ENCODE data around the gene MFAP5. TPM values are rescaled to one million over a fixed set of nuclear protein-coding genes. Genes with fewer than 3 reads are reported as not detected.
"Not testable (repeated sequence)": the region's sequence is repeated elsewhere in the genome, so short reads cannot be mapped to it uniquely, and the experiment has no call there.

Gene MFAP5
- total and polyA plus RNA-seq, 2 donors (not counting 1 experiment from before 2014, with no cell fraction given): 1.3 to 2.0 TPM

- H3K4me3 ChIP-seq (replicated peaks in 1 of 4; ENCODE audit: control extremely low read depth in 1 of 4, insufficient read depth in 1 of 4, low read depth in 3 of 4, low read length in 4 of 4): no peak overlapping the region
- no peaks in the 10 kb centered on the region for H3K4me1 ChIP-seq (ENCODE audit: control insufficient read depth, extremely low read depth, insufficient read depth, low read length)
- H3K36me3 ChIP-seq (ENCODE audit: control insufficient read depth, insufficient read depth, low read length): no peaks in the 10 kb centered on the region
- no peak overlapping the region for H2AFZ ChIP-seq (ENCODE audit: low read length)
- TF ChIP-seq CTCF (conservative IDR thresholded peaks at IDR 0.05 in 1 of 2, IDR thresholded peaks at IDR 0.05 in 1 of 2; ENCODE audit: low read depth in 1 of 2, low read length in 2 of 2): no peak
- TF ChIP-seq EZH2 (IDR thresholded peaks at IDR 0.05; ENCODE audit: low read length, missing control alignments): no peak
- H3K9me3 ChIP-seq (ENCODE audit: control insufficient read depth, insufficient read depth, low read depth, low read length): no peaks in the 10 kb centered on the region
- no peaks in the 10 kb centered on the region for H4K20me1 ChIP-seq (ENCODE audit: control insufficient read depth, extremely low read depth, insufficient read depth, low read length)
- H3K79me2 ChIP-seq (ENCODE audit: control insufficient read depth, insufficient read depth, low read length): no peaks in the 10 kb centered on the region
- H3K9ac ChIP-seq (ENCODE audit: insufficient read depth, low read length): no peak overlapping the region
- no peaks in the 10 kb centered on the region for H3K27me3 ChIP-seq (ENCODE audit: control insufficient read depth, insufficient read depth, low read length)
- no peak overlapping the region for H3K4me2 ChIP-seq (ENCODE audit: extremely low read depth, insufficient read depth, low read length)
- no peak for DNase-seq (ENCODE audit: low read depth in 2 of 2)
- H3K27ac ChIP-seq (ENCODE audit: insufficient read depth, low read length): no peak overlapping the region
These were observed 32.5 kb downstream of the MFAP5 start for GRCh38 chr12:8630131-8630530.

- Histone ChIP-seq H3K79me2 (ENCODE audit: control insufficient read depth, insufficient read depth, low read length) (no peaks in the 10 kb centered on the region), H3K9me3 (ENCODE audit: control insufficient read depth, insufficient read depth, low read depth, low read length) (no peaks in the 10 kb centered on the region), H2AFZ (ENCODE audit: low read length) (no peak overlapping the region), H3K27me3 (ENCODE audit: control insufficient read depth, insufficient read depth, low read length) (no peaks in the 10 kb centered on the region), H3K27ac (ENCODE audit: insufficient read depth, low read length) (no peak overlapping the region), H3K9ac (ENCODE audit: insufficient read depth, low read length) (no peak overlapping the region), H3K4me1 (ENCODE audit: control insufficient read depth, extremely low read depth, insufficient read depth, low read length) (no peaks in the 10 kb centered on the region), H4K20me1 (ENCODE audit: control insufficient read depth, extremely low read depth, insufficient read depth, low read length) (no peaks in the 10 kb centered on the region), H3K4me2 (ENCODE audit: extremely low read depth, insufficient read depth, low read length) (no peak overlapping the region), H3K36me3 (ENCODE audit: control insufficient read depth, insufficient read depth, low read length) (no peaks in the 10 kb centered on the region), H3K4me3 (replicated peaks in 1 of 4; ENCODE audit: control extremely low read depth in 1 of 4, insufficient read depth in 1 of 4, low read depth in 3 of 4, low read length in 4 of 4) (no peak overlapping the region)
- no peak for TF ChIP-seq CTCF (conservative IDR thresholded peaks at IDR 0.05 in 1 of 2, IDR thresholded peaks at IDR 0.05 in 1 of 2; ENCODE audit: low read depth in 1 of 2, low read length in 2 of 2)
- TF ChIP-seq EZH2 (IDR thresholded peaks at IDR 0.05; ENCODE audit: low read length, missing control alignments): no peak
- peak in 1 of 2 donors; percentile 76 for DNase-seq (ENCODE audit: low read depth in 2 of 2)
These were observed 33.1 kb downstream of the MFAP5 start for GRCh38 chr12:8629486-8630033.

GRCh38 chr12:8628731-8629130 lies 33.9 kb downstream of the MFAP5 start:
- H3K4me2 ChIP-seq (ENCODE audit: extremely low read depth, insufficient read depth, low read length): no peak overlapping the region
- TF ChIP-seq EZH2 (IDR thresholded peaks at IDR 0.05; ENCODE audit: low read length, missing control alignments) (no peak), CTCF (conservative IDR thresholded peaks at IDR 0.05 in 1 of 2, IDR thresholded peaks at IDR 0.05 in 1 of 2; ENCODE audit: low read depth in 1 of 2, low read length in 2 of 2) (no peak)
- H3K36me3 ChIP-seq (ENCODE audit: control insufficient read depth, insufficient read depth, low read length): no peaks in the 10 kb centered on the region
- peak in 1 of 2 donors; percentile 59 for DNase-seq (ENCODE audit: low read depth in 2 of 2)
- H3K27ac ChIP-seq (ENCODE audit: insufficient read depth, low read length): no peak overlapping the region
- no peaks in the 10 kb centered on the region for H3K4me1 ChIP-seq (ENCODE audit: control insufficient read depth, extremely low read depth, insufficient read depth, low read length)
- H3K79me2 ChIP-seq (ENCODE audit: control insufficient read depth, insufficient read depth, low read length): no peaks in the 10 kb centered on the region
- no peaks in the 10 kb centered on the region for H4K20me1 ChIP-seq (ENCODE audit: control insufficient read depth, extremely low read depth, insufficient read depth, low read length)
- no peaks in the 10 kb centered on the region for H3K27me3 ChIP-seq (ENCODE audit: control insufficient read depth, insufficient read depth, low read length)
- no peak overlapping the region for H3K4me3 ChIP-seq (replicated peaks in 1 of 4; ENCODE audit: control extremely low read depth in 1 of 4, insufficient read depth in 1 of 4, low read depth in 3 of 4, low read length in 4 of 4)
- H2AFZ ChIP-seq (ENCODE audit: low read length): no peak overlapping the region
- no peaks in the 10 kb centered on the region for H3K9me3 ChIP-seq (ENCODE audit: control insufficient read depth, insufficient read depth, low read depth, low read length)
- H3K9ac ChIP-seq (ENCODE audit: insufficient read depth, low read length): no peak overlapping the region

GRCh38 chr12:8624750-8625149 lies 37.9 kb downstream of the MFAP5 start:
- not testable (repeated sequence) for H3K4me1 ChIP-seq (ENCODE audit: control insufficient read depth, extremely low read depth, insufficient read depth, low read length); H2AFZ ChIP-seq (ENCODE audit: low read length); H3K27me3 ChIP-seq (ENCODE audit: control insufficient read depth, insufficient read depth, low read length); H3K9me3 ChIP-seq (ENCODE audit: control insufficient read depth, insufficient read depth, low read depth, low read length); H3K79me2 ChIP-seq (ENCODE audit: control insufficient read depth, insufficient read depth, low read length); DNase-seq (ENCODE audit: low read depth in 2 of 2); H3K4me3 ChIP-seq (replicated peaks in 1 of 4; ENCODE audit: control extremely low read depth in 1 of 4, insufficient read depth in 1 of 4, low read depth in 3 of 4, low read length in 4 of 4); H3K36me3 ChIP-seq (ENCODE audit: control insufficient read depth, insufficient read depth, low read length); H3K27ac ChIP-seq (ENCODE audit: insufficient read depth, low read length); H4K20me1 ChIP-seq (ENCODE audit: control insufficient read depth, extremely low read depth, insufficient read depth, low read length); H3K4me2 ChIP-seq (ENCODE audit: extremely low read depth, insufficient read depth, low read length); H3K9ac ChIP-seq (ENCODE audit: insufficient read depth, low read length)

Data from fibroblast of lung (primary cell).